HT1080 (cell line): ENCODE results near the gene ATCAY. TPM values are rescaled to one million over a fixed set of nuclear protein-coding genes. Genes with fewer than 3 reads are reported as not detected.
"Not testable (repeated sequence)": the region's sequence is repeated elsewhere in the genome, so short reads cannot be mapped to it uniquely, and the experiment has no call there.

ENCODE experiments used
- DNase-seq: peaks from one replicate; pipeline ENCODE4 v3.0.0-alpha.2; 2015; ENCODE audit warnings: low read depth
- total RNA-seq: library from RNA; depleted of rRNA; stranded (reverse); fragments of >200 nt; shearing (Covaris generic); gene quantifications from 2 replicates; pipeline ENCODE4 v1.2.3, GENCODE V29; 2014

Gene ATCAY
- total RNA-seq, 1 experiment from 2014 or later, result not detected

GRCh38 chr19:3899531-3900294 is 19.2 kb downstream of the ATCAY start:
- DNase-seq, result no peak

DNA sequence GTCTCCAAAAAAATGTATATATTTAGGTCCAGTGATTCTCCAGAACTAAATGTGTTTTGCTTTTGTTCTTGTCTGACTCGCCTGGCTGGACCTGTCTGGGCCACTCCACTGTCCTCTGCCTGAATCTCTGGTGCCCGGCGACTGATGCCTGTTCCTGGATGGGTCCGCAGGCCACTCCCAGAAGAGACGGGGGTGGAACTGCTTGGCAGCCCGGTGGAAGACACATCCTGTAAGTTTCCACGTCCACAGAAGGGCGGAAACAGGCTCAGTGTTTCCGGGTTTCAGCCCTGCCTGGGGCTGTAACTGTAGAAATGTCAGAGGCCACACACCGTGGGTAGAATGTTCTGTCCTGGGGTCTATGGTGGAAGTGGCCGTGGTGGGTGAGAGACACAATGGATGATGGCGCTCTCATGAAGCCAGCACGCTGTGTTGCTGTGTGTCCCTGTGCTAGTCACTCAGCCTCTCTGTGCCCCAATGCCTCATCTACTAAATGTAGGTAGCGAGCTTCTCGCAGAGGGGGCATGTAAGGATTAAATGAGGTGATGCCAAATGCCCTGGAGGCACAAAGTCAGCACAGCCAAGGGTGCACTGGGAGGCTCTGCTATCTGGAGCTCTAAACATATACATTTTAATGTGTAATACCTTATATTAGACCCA is 22.0 kb downstream of the ATCAY start:
- DNase-seq, result no peak

- no peak for DNase-seq
Observed at GRCh38 chr19:3904233-3904632, 23.7 kb downstream of the ATCAY start.

- DNase-seq, result no peak
Observed at GRCh38 chr19:3907626-3908265, 27.3 kb downstream of the ATCAY start.

DNA sequence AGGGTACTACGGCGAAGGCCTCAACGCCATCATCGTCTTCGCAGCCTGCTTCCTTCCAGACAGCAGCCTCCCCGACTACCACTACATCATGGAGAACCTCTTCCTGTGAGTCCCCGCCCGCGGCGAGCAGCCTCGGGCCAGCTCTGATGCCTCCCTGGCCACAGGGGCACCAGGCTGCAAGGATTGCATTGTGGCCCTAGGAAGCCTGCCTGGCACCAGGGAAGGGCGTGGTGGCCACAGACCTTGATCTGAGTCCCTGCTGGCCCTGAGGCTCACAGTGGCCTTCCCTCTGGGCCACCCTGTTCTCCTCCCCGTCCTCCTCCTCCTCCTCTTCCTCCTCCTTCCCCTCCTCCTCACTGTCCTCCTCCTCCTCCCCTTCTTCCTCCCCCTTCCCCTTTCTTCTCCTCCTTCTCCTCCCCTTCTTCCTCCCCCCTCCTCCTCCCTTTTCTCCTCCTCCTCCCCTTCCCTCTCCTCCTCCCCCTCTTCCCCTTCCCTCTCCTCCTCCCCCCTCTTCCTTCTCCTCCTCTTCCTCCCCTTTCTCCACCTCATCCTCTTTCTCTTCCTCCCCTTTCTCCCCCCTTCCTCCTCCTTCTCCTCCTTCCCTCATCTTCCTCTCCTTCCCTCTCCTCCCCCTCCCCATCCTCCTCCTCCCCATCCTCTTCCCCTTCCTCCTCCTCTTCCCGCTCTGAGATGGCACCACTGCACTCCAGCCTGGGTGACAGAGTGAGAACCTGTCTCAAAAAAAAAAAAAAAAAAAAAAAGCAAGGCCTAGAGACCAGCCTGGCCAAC is 28.0 kb downstream of the ATCAY start:
- no peak for DNase-seq

DNA sequence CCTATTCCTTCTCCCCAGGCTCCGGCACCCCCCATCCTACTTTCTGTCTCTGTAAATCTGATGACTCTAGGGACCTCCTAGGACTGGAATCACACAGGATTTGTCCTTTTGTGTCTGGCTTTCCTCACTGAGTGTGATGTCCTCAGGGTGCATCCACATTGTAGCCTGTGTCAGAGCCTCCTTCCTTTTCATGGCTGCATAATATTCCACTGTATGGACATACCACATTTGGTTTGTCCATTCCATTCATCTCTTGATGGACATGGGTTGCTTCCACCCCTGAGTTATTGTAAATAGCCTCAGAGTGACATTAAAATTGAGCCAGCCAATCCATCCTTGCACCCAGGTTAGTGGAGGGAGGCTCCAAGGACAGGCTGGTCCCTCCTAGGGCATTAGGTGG is 29.6 kb downstream of the ATCAY start:
- no peak for DNase-seq

GRCh38 chr19:3914199-3914598 is 33.7 kb downstream of the ATCAY start:
- DNase-seq, result no peak

DNA sequence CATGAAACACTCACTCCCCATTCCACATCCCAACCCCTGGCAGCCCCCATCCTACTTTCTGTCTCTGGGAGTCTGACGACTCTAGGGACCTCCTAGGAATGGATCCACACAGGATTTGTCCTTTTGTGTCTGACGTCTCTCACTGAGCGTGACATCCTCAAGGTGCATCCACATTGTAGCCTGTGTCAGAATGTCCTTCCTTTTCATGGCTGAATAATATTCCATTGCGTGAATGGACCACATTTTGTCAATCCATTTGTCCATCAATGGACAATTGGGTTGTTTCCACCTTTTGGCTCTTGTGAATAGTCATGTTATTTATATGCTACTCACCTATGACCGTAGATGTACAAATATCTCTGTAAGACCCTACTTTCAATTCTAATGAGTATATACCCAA is 35.5 kb downstream of the ATCAY start:
- no peak for DNase-seq

- DNase-seq, result no peak
Observed at GRCh38 chr19:3919793-3920192, 39.3 kb downstream of the ATCAY start.

DNA sequence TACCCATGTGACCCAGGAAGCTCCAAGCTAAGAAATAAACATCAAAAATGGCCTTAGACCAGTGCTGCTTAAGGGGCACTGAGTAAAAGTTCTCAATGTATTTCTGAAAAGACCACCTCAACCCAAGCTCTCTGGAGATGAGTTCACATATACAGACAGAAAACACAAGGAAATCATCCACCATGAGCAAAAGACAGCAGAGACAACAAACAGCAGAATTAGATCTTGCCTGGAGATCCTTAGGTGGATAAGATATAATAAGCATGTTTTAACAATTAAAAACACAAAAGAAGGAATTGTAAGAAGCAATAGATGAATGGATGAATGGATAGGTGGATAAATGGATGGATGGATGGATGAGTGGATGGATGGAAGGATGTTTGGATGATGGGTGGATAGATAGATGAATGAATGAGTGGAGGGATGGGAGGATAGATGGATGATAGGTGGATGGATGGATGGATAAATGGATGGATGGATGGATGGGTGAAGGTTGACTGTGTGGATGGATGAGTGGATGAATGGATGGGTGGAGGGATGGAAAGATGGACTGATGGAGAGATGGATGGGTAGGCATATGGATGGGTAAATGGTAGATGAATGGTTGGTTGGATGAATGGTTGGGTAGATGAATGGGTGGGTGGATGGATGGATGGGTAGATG is 42.7 kb downstream of the ATCAY start:
- no peak for DNase-seq

DNA sequence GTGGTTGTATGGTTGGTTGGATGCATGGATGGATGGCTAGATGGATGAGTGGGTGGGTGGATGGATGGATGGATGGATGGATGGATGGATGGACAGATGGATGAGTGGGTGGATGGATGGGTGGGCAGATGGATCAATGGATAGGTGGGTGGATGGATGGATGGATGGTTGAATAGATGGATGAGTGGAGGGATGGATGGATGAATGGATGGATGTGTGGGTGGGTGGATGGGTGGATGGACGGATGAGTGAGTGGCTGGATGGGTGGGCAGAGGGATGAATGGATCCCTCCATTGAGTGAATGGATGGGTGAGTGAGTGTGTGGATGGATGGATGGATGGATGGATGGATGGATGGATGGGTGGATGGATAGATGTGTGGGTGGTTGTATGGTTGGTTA is 43.4 kb downstream of the ATCAY start:
- DNase-seq, result no peak

GRCh38 chr19:3931041-3931440 is 50.6 kb downstream of the ATCAY start:
- DNase-seq, result no peak

- DNase-seq, result no peak
Observed at GRCh38 chr19:3932931-3933810, 52.7 kb downstream of the ATCAY start, which contains the start of gene NMRK2. TSS of gene NMRK2 (plus strand) at chr19:3933069. CDS start at chr19:3933672, 603 bp downstream.

DNA sequence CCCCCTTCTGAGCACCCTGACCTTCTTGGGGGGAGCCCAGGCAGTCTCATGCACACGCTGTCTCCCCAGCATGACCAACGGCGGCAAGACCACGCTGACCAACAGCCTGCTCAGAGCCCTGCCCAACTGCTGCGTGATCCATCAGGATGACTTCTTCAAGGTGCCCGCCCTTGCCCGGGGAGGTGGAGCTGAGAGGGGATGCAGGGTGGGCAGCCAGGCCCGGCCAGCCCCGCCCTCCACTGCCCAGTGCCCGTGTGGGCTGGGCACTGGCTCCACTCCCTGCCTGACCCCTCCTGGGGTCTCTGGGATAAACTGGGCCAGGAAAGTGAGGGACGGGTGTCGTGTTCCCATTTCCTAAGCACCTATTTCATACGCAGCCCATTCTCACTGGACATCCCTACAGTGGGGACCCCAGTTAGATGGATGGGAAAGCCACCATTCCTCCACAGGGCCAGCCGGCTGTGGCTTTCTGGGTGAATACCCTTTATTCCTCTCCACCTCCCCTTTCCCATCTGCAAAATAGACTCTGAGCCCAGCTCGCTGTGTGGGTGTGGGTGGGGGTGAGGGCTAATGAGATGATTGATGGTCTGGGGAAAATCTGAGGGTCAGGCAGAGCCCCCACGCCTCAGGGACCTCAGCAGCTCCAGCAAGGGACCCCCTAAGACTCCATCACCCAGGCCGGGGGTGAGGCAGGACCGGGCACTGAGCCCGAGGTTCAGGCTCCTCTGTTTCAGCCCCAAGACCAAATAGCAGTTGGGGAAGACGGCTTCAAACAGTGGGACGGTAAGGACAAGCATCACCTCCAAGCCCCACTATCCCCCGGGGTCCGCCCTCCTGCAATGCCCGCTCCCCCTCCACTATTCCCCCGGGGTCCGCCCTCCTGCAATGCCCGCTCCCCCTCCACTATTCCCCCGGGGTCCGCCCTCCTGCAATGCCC is 56.3 kb downstream of the ATCAY start:
- DNase-seq, result no peak

DNA sequence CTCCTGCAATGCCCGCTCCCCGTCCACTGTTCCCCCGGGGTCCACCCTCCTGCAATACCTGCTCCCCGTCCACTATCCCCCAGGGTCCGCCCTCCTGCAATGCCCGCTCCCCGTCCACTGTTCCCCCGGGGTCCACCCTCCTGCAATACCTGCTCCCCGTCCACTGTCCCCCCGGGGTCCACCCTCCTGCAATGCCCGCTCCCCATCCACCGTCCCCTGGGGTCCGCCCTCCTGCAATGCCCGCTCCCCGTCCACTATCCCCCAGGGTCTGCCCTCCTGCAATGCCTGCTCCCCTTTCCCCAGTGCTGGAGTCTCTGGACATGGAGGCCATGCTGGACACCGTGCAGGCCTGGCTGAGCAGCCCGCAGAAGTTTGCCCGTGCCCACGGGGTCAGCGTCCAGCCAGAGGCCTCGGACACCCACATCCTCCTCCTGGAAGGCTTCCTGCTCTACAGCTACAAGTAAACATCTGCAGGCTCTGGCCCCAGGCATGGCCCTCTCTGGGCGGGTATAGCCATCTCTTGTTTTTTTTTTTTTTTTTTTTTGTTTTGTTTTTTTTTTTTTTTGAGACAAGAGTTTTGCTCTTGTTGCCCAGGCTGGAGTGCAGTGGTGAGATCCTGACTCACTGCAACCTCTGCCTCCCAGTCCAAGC is 57.9 kb downstream of the ATCAY start:
- not testable (repeated sequence) for DNase-seq

DNA sequence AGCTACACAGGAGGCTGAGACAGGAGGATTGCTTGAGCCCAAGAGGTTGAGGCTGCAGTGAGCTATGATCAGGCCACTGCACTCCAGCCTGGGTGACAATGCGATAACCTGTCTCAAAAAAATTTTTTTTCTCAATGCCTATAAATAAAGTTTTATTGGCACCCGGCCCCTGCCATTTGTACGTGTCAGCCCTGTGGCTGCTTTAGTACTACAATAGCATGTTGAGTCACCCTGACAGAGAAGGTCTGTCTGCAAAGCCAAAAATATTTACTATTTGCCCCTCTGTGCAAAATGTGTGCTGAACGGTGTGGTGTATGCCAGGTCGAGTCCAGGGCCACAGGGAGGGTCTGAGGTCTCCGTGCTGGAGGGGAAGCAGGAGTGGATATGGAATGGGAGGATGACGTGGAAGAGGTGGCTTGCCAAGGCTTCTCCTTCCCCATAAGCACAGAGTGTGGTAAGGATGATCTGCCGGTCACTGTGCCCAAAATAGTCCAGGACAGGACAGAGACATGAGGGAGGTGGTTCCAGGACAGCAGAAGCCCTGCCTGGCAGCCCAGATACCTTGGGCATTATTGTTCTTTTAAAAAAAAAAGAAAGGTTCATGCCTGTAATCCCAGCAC is 62.4 kb downstream of the ATCAY start:
- DNase-seq, result no peak

GRCh38 chr19:3944018-3944721 is 63.7 kb downstream of the ATCAY start:
- DNase-seq, result no peak
